ENCODE data around the gene ATG16L1. TPM values are rescaled to one million over a fixed set of nuclear protein-coding genes. Genes with fewer than 3 reads are reported as not detected.

The ATG16L1 gene
- total RNA-seq, 1 donor from 2014 or later: 54.1 TPM

- no peak for DNase-seq (ENCODE audit: low read depth)
- TF ChIP-seq CTCF (IDR thresholded peaks at IDR 0.05; ENCODE audit: insufficient read depth, low read length, poor library complexity, severe bottlenecking): no peak
- no peaks in the 10 kb centered on the region for H3K36me3 ChIP-seq (ENCODE audit: control insufficient read depth, insufficient read depth, low read length)
- H3K4me3 ChIP-seq (ENCODE audit: low read depth, low read length): no peak overlapping the region
- H3K27me3 ChIP-seq (ENCODE audit: control insufficient read depth, insufficient read depth, low read length): no peaks in the 10 kb centered on the region
Observed at GRCh38 chr2:233213011-233213410, 38.5 kb upstream of the ATG16L1 start.

GRCh38 chr2:233213975-233214374 lies 37.5 kb upstream of the ATG16L1 start:
- no peaks in the 10 kb centered on the region for H3K27me3 ChIP-seq (ENCODE audit: control insufficient read depth, insufficient read depth, low read length)
- no peak for TF ChIP-seq CTCF (IDR thresholded peaks at IDR 0.05; ENCODE audit: insufficient read depth, low read length, poor library complexity, severe bottlenecking)
- no peak overlapping the region for H3K4me3 ChIP-seq (ENCODE audit: low read depth, low read length)
- DNase-seq (ENCODE audit: low read depth): no peak
- no peaks in the 10 kb centered on the region for H3K36me3 ChIP-seq (ENCODE audit: control insufficient read depth, insufficient read depth, low read length)

GRCh38 chr2:233217892-233218377 lies 33.5 kb upstream of the ATG16L1 start:
- TF ChIP-seq CTCF (IDR thresholded peaks at IDR 0.05; ENCODE audit: insufficient read depth, low read length, poor library complexity, severe bottlenecking): no peak
- Histone ChIP-seq H3K4me3 (ENCODE audit: low read depth, low read length) (no peak overlapping the region), H3K27me3 (ENCODE audit: control insufficient read depth, insufficient read depth, low read length) (no peaks in the 10 kb centered on the region), H3K36me3 (ENCODE audit: control insufficient read depth, insufficient read depth, low read length) (no peaks in the 10 kb centered on the region)
- DNase-seq (ENCODE audit: low read depth): no peak

- Histone ChIP-seq H3K36me3 (ENCODE audit: control insufficient read depth, insufficient read depth, low read length) (no peaks in the 10 kb centered on the region), H3K27me3 (ENCODE audit: control insufficient read depth, insufficient read depth, low read length) (no peaks in the 10 kb centered on the region), H3K4me3 (ENCODE audit: low read depth, low read length) (no peak overlapping the region)
- no peak for TF ChIP-seq CTCF (IDR thresholded peaks at IDR 0.05; ENCODE audit: insufficient read depth, low read length, poor library complexity, severe bottlenecking)
- DNase-seq (ENCODE audit: low read depth): no peak
Observed at GRCh38 chr2:233218836-233219235, 32.6 kb upstream of the ATG16L1 start.

- no peaks in the 10 kb centered on the region for H3K27me3 ChIP-seq (ENCODE audit: control insufficient read depth, insufficient read depth, low read length)
- DNase-seq (ENCODE audit: low read depth): no peak
- H3K4me3 ChIP-seq (ENCODE audit: low read depth, low read length): no peak overlapping the region
- H3K36me3 ChIP-seq (ENCODE audit: control insufficient read depth, insufficient read depth, low read length): no peaks in the 10 kb centered on the region
- no peak for TF ChIP-seq CTCF (IDR thresholded peaks at IDR 0.05; ENCODE audit: insufficient read depth, low read length, poor library complexity, severe bottlenecking)
Observed at GRCh38 chr2:233219848-233220247, 31.6 kb upstream of the ATG16L1 start.

- H3K27me3 ChIP-seq (ENCODE audit: control insufficient read depth, insufficient read depth, low read length): no peaks in the 10 kb centered on the region
- DNase-seq (ENCODE audit: low read depth): no peak
- no peak overlapping the region for H3K4me3 ChIP-seq (ENCODE audit: low read depth, low read length)
- no peak for TF ChIP-seq CTCF (IDR thresholded peaks at IDR 0.05; ENCODE audit: insufficient read depth, low read length, poor library complexity, severe bottlenecking)
- H3K36me3 ChIP-seq (ENCODE audit: control insufficient read depth, insufficient read depth, low read length): no peaks in the 10 kb centered on the region
Observed at GRCh38 chr2:233221378-233222063, 30.0 kb upstream of the ATG16L1 start.
